Measurements from ENCODE around the gene ATXN3.

DNA sequence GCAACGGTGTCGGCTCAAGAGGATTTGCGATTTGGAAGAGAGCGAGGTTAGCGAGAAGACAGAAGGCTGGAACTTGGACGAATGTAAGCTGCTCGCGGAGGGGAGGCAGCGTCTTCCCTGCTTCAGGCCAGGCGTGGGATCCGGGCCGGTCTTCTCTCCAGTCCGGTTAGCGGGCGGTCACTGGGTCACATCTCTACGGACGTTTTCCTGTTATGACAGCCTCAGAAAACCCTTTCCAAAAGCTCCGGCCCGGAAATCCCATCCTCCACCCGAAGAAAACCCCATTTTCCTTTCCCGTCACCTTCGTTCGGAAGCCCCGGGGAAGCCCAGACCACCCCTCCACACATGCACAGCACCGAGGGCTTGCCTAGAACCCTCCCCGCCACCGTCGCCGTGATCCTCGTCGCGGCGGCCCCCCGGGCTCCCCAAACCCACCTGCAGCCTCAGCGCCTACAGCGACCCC is 14.9 kb upstream of the ATXN3 start:
- TF ChIP-seq, protein P1, sequence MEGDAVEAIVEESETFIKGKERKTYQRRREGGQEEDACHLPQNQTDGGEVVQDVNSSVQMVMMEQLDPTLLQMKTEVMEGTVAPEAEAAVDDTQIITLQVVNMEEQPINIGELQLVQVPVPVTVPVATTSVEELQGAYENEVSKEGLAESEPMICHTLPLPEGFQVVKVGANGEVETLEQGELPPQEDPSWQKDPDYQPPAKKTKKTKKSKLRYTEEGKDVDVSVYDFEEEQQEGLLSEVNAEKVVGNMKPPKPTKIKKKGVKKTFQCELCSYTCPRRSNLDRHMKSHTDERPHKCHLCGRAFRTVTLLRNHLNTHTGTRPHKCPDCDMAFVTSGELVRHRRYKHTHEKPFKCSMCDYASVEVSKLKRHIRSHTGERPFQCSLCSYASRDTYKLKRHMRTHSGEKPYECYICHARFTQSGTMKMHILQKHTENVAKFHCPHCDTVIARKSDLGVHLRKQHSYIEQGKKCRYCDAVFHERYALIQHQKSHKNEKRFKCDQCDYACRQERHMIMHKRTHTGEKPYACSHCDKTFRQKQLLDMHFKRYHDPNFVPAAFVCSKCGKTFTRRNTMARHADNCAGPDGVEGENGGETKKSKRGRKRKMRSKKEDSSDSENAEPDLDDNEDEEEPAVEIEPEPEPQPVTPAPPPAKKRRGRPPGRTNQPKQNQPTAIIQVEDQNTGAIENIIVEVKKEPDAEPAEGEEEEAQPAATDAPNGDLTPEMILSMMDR (conservative IDR thresholded peaks at IDR 0.05 in 1 of 2, IDR thresholded peaks at IDR 0.05 in 1 of 2; ENCODE audit: extremely low read depth in 1 of 2, insufficient read depth in 1 of 2, low read depth in 1 of 2, low read length in 2 of 2), result no peak
- TF ChIP-seq EZH2 (IDR thresholded peaks at IDR 0.05; ENCODE audit: borderline replicate concordance, low read length), result no peak

Data from mammary epithelial cell (primary cell).